Mucosa of stomach (tissue), 1 donor: ENCODE measurements around the gene RTBDN.
"Not testable (repeated sequence)": the region's sequence is repeated elsewhere in the genome, so short reads cannot be mapped to it uniquely, and the experiment has no call there.

Source experiments
- H3K27me3 ChIP-seq: one replicate; pipeline ENCODE4 v1.7.0; 2013; ENCODE audit warnings: mild to moderate bottlenecking, low read length; ENCODE audit not compliant: control insufficient read depth, insufficient read depth
- H3K36me3 ChIP-seq: one replicate; pipeline ENCODE4 v1.7.0; 2013; ENCODE audit warnings: low read length; ENCODE audit not compliant: control insufficient read depth, insufficient read depth
- H3K4me1 ChIP-seq: one replicate; pipeline ENCODE4 v1.7.0; 2013; ENCODE audit warnings: mild to moderate bottlenecking, low read length; ENCODE audit not compliant: control insufficient read depth, insufficient read depth
- H3K4me3 ChIP-seq: one replicate; pipeline ENCODE4 v1.7.0; 2013; ENCODE audit warnings: low read length
- H3K9ac ChIP-seq: one replicate; pipeline ENCODE4 v1.7.0; 2013; ENCODE audit warnings: mild to moderate bottlenecking, low read length, moderate library complexity
- H3K9me3 ChIP-seq: one replicate; pipeline ENCODE4 v1.7.0; 2013; ENCODE audit warnings: mild to moderate bottlenecking, low read length, moderate library complexity; ENCODE audit not compliant: control insufficient read depth
- donor health status: Pancreatic carcinoma.

The RTBDN gene

GRCh38 chr19:12833738-12834565 lies 427 bp downstream of the RTBDN start:
- peaks cover 73% of the 10 kb centered on the region for H3K27me3 ChIP-seq
- no peaks in the 10 kb centered on the region for H3K9me3 ChIP-seq
- no peaks in the 10 kb centered on the region for H3K36me3 ChIP-seq
- H3K9ac ChIP-seq = no peak overlapping the region
- H3K4me3 ChIP-seq = no peak overlapping the region
- H3K4me1 ChIP-seq = peaks cover 18% of the 10 kb centered on the region

GRCh38 chr19:12833418-12833737 lies 1.0 kb downstream of the RTBDN start:
- H3K9me3 ChIP-seq = no peaks in the 10 kb centered on the region
- H3K4me3 ChIP-seq = no peak overlapping the region
- no peaks in the 10 kb centered on the region for H3K36me3 ChIP-seq
- H3K27me3 ChIP-seq = peaks cover 67% of the 10 kb centered on the region
- H3K4me1 ChIP-seq = peaks cover 18% of the 10 kb centered on the region
- no peak overlapping the region for H3K9ac ChIP-seq

- Histone ChIP-seq H3K9ac (no peak overlapping the region), H3K27me3 (peaks cover 32% of the 10 kb centered on the region), H3K9me3 (no peaks in the 10 kb centered on the region), H3K4me1 (peaks cover 11% of the 10 kb centered on the region), H3K4me3 (no peak overlapping the region), H3K36me3 (no peaks in the 10 kb centered on the region)
Measured at GRCh38 chr19:12828494-12828893, 5.9 kb downstream of the RTBDN start.

GRCh38 chr19:12825254-12826131 lies 8.9 kb downstream of the RTBDN start:
- Histone ChIP-seq H3K4me1 (peaks cover 3% of the 10 kb centered on the region), H3K9ac (no peak overlapping the region), H3K36me3 (no peaks in the 10 kb centered on the region), H3K27me3 (peaks cover 8% of the 10 kb centered on the region), H3K9me3 (no peaks in the 10 kb centered on the region), H3K4me3 (no peak overlapping the region)

GRCh38 chr19:12821761-12822160 lies 12.6 kb downstream of the RTBDN start:
- no peak overlapping the region for H3K9ac ChIP-seq
- no peak overlapping the region for H3K4me3 ChIP-seq

GRCh38 chr19:12817810-12818209 lies 16.6 kb downstream of the RTBDN start:
- H3K4me3 ChIP-seq, H3K36me3 ChIP-seq: not testable (repeated sequence)

More at GRCh38 chr19:12821761-12822160, 12.6 kb downstream of the RTBDN start:
- Histone ChIP-seq H3K9me3 (no peaks in the 10 kb centered on the region), H3K36me3 (no peaks in the 10 kb centered on the region), H3K4me1 (peaks cover 3% of the 10 kb centered on the region), H3K27me3 (peaks cover 5% of the 10 kb centered on the region)

GRCh38 chr19:12817188-12817587 lies 17.2 kb downstream of the RTBDN start:
- not testable (repeated sequence) for H3K4me1 ChIP-seq, H3K9me3 ChIP-seq, H3K27me3 ChIP-seq, H3K36me3 ChIP-seq, H3K4me3 ChIP-seq, H3K9ac ChIP-seq

More at GRCh38 chr19:12817810-12818209, 16.6 kb downstream of the RTBDN start:
- not testable (repeated sequence) for H3K4me1 ChIP-seq, H3K9me3 ChIP-seq, H3K27me3 ChIP-seq, H3K9ac ChIP-seq

- H3K27me3 ChIP-seq = no peaks in the 10 kb centered on the region
- no peaks in the 10 kb centered on the region for H3K9me3 ChIP-seq
- no peak overlapping the region for H3K4me3 ChIP-seq
- H3K4me1 ChIP-seq = no peaks in the 10 kb centered on the region
- H3K36me3 ChIP-seq = no peaks in the 10 kb centered on the region
- no peak overlapping the region for H3K9ac ChIP-seq
Measured at GRCh38 chr19:12815088-12815487, 19.3 kb downstream of the RTBDN start.

- H3K9me3 ChIP-seq = no peaks in the 10 kb centered on the region
- no peaks in the 10 kb centered on the region for H3K36me3 ChIP-seq
- H3K4me3 ChIP-seq = peak within 1 kb of the TSS; percentile 16
- H3K27me3 ChIP-seq = no peaks in the 10 kb centered on the region
- peaks cover 21% of the 10 kb centered on the region for H3K4me1 ChIP-seq
- peak within 1 kb of the TSS; percentile 53 for H3K9ac ChIP-seq
Measured at GRCh38 chr19:12806242-12807081, 27.9 kb downstream of the RTBDN start, which contains the start of gene RNASEH2A. Gene RNASEH2A (plus strand): TSS chr19:12806584. CDS start chr19:12806674, 90 bp downstream.

GRCh38 chr19:12804051-12804450 lies 30.3 kb downstream of the RTBDN start:
- no peak overlapping the region for H3K4me3 ChIP-seq
- H3K9ac ChIP-seq = no peak overlapping the region
- no peaks in the 10 kb centered on the region for H3K36me3 ChIP-seq
- peaks cover 34% of the 10 kb centered on the region for H3K4me1 ChIP-seq
- H3K9me3 ChIP-seq = no peaks in the 10 kb centered on the region
- no peaks in the 10 kb centered on the region for H3K27me3 ChIP-seq

- H3K9me3 ChIP-seq = no peaks in the 10 kb centered on the region
- H3K9ac ChIP-seq = peak overlapping the region; percentile 91
- peaks cover 34% of the 10 kb centered on the region for H3K4me1 ChIP-seq
- H3K36me3 ChIP-seq = no peaks in the 10 kb centered on the region
- H3K27me3 ChIP-seq = no peaks in the 10 kb centered on the region
- no peak overlapping the region for H3K4me3 ChIP-seq
Measured at GRCh38 chr19:12802267-12803106, 31.9 kb downstream of the RTBDN start.
